Thymus (tissue), 11 donors: ENCODE measurements around the gene KIF5A. TPM values are rescaled to one million over a fixed set of nuclear protein-coding genes. Genes with fewer than 3 reads are reported as not detected.
"Not testable (repeated sequence)": the region's sequence is repeated elsewhere in the genome, so short reads cannot be mapped to it uniquely, and the experiment has no call there.

Experiments used
- DNase-seq, 9 donors: peaks; one replicate each; pipeline ENCODE4 v3.0.0-alpha.2; 2013; ENCODE audit warnings: low spot score in 9 of 9, low read depth in 6 of 9, missing footprints in 1 of 9
- H3K27ac ChIP-seq, 2 donors: one replicate each; pipeline ENCODE4 v1.5.1; 2013; ENCODE audit warnings: control low read depth in 1 of 2, low read depth in 1 of 2, low read length in 1 of 2, mild to moderate bottlenecking in 1 of 2, moderate library complexity in 1 of 2
- H3K27me3 ChIP-seq, 2 donors: one replicate each; pipeline ENCODE4 v1.5.1; 2013; ENCODE audit warnings: low read length in 1 of 2; ENCODE audit not compliant: control insufficient read depth in 2 of 2, insufficient read depth in 1 of 2
- H3K36me3 ChIP-seq, 2 donors: one replicate each; pipeline ENCODE4 v1.5.1; 2013; ENCODE audit warnings: low read length in 1 of 2, mild to moderate bottlenecking in 1 of 2, moderate library complexity in 1 of 2; ENCODE audit not compliant: control insufficient read depth in 2 of 2, insufficient read depth in 2 of 2
- H3K4me1 ChIP-seq, 2 donors: one replicate each; pipeline ENCODE4 v1.5.1; 2013; ENCODE audit warnings: low read length in 2 of 2; ENCODE audit not compliant: control insufficient read depth in 2 of 2, insufficient read depth in 2 of 2
- H3K4me3 ChIP-seq, 2 donors: one replicate each; pipeline ENCODE4 v1.5.1; 2013; ENCODE audit warnings: low read length in 2 of 2, control low read depth in 1 of 2, mild to moderate bottlenecking in 1 of 2
- H3K9me3 ChIP-seq, 2 donors: one replicate each; pipeline ENCODE4 v1.5.1; 2013; ENCODE audit warnings: low read length in 1 of 2, mild to moderate bottlenecking in 1 of 2; ENCODE audit not compliant: control insufficient read depth in 2 of 2, insufficient read depth in 1 of 2
- WGBS: extraction: QIAGEN DNeasy Blood & Tissue Kit; methylation state at CpG from one replicate; pipeline ENCODE4 v1.1.7; 2013; 5-methylcytosine and 5-hydroxymethylcytosine counted together
- polyA plus RNA-seq: library from polyadenylated mRNA; stranded (reverse); fragments of 200-250 nt; gene quantifications from one replicate; pipeline ENCODE4 v1.2.3, GENCODE V29; 2013
- total RNA-seq: library from RNA; stranded (reverse); fragments of 120-200 nt; gene quantifications from one replicate; pipeline ENCODE4 v1.2.4, GENCODE V29; 2013
- donor health status: healthy.

KIF5A gene
- total and polyA plus RNA-seq, 2 donors = 0.05 to 0.27 TPM

- Histone ChIP-seq H3K36me3 (peaks cover 75 to 85% of the 10 kb centered on the region in 2 donors), H3K4me1 (peaks cover 0 to 3% of the 10 kb centered on the region in 2 donors), H3K27me3 (no peaks in the 10 kb centered on the region), H3K9me3 (peaks cover 0 to 3% of the 10 kb centered on the region in 2 donors), H3K4me3 (no peak overlapping the region), H3K27ac (no peak overlapping the region)
- no peak for DNase-seq
- 96% methylated on average over 5 of the region's 5 CpGs for WGBS
Measured at GRCh38 chr12:57513266-57513665, 36.6 kb upstream of the KIF5A start.

GRCh38 chr12:57513677-57514076 lies 36.2 kb upstream of the KIF5A start:
- not testable (repeated sequence) for DNase-seq, H3K27ac ChIP-seq, H3K4me3 ChIP-seq, H3K27me3 ChIP-seq, H3K4me1 ChIP-seq, H3K9me3 ChIP-seq
- H3K36me3 ChIP-seq = peaks cover 76 to 87% of the 10 kb centered on the region in 2 donors
- WGBS = 98% methylated on average over 6 of the region's 6 CpGs

- not testable (repeated sequence) for H3K27ac ChIP-seq, H3K9me3 ChIP-seq, H3K4me3 ChIP-seq, H3K4me1 ChIP-seq, H3K27me3 ChIP-seq, DNase-seq
- WGBS = 98% methylated on average over 9 of the region's 9 CpGs
- H3K36me3 ChIP-seq = peaks cover 76 to 88% of the 10 kb centered on the region in 2 donors
Measured at GRCh38 chr12:57514246-57514645, 35.6 kb upstream of the KIF5A start.

GRCh38 chr12:57514720-57515407 lies 35.0 kb upstream of the KIF5A start:
- H3K27me3 ChIP-seq = no peaks in the 10 kb centered on the region
- no peak for DNase-seq
- 97% methylated on average over 9 of the region's 9 CpGs for WGBS
- peaks cover 75 to 84% of the 10 kb centered on the region in 2 donors for H3K36me3 ChIP-seq
- H3K27ac ChIP-seq = no peak overlapping the region
- H3K4me3 ChIP-seq = no peak overlapping the region
- peaks cover 0 to 3% of the 10 kb centered on the region in 2 donors for H3K9me3 ChIP-seq
- H3K4me1 ChIP-seq = peaks cover 10% of the 10 kb centered on the region in 2 donors

GRCh38 chr12:57515408-57515933 lies 34.4 kb upstream of the KIF5A start:
- H3K4me1 ChIP-seq = peaks cover 10% of the 10 kb centered on the region in 2 donors
- 98% methylated on average over 3 of the region's 3 CpGs for WGBS

GRCh38 chr12:57515934-57516541 lies 33.8 kb upstream of the KIF5A start:
- Histone ChIP-seq H3K27ac (no peak overlapping the region), H3K4me1 (peaks cover 10 to 13% of the 10 kb centered on the region in 2 donors), H3K36me3 (peaks cover 63 to 74% of the 10 kb centered on the region in 2 donors), H3K4me3 (no peak overlapping the region), H3K9me3 (peaks cover 0 to 3% of the 10 kb centered on the region in 2 donors), H3K27me3 (no peaks in the 10 kb centered on the region)
- 95% methylated on average over 11 of the region's 11 CpGs for WGBS
- DNase-seq = no peak

More at GRCh38 chr12:57515408-57515933, 34.4 kb upstream of the KIF5A start:
- DNase-seq = no peak
- Histone ChIP-seq H3K36me3 (peaks cover 69 to 77% of the 10 kb centered on the region in 2 donors), H3K4me3 (no peak overlapping the region), H3K27ac (no peak overlapping the region), H3K9me3 (peaks cover 0 to 3% of the 10 kb centered on the region in 2 donors), H3K27me3 (no peaks in the 10 kb centered on the region)

GRCh38 chr12:57516617-57517153 lies 33.2 kb upstream of the KIF5A start:
- H3K9me3 ChIP-seq = peaks cover 0 to 3% of the 10 kb centered on the region in 2 donors
- no peak for DNase-seq
- 96% methylated on average over 11 of the region's 11 CpGs for WGBS
- no peak overlapping the region for H3K27ac ChIP-seq
- H3K36me3 ChIP-seq = peaks cover 56 to 67% of the 10 kb centered on the region in 2 donors
- no peak overlapping the region for H3K4me3 ChIP-seq
- H3K4me1 ChIP-seq = peaks cover 16 to 20% of the 10 kb centered on the region in 2 donors
- H3K27me3 ChIP-seq = no peaks in the 10 kb centered on the region

GRCh38 chr12:57517187-57517586 lies 32.7 kb upstream of the KIF5A start:
- 98% methylated on average over 1 of the region's 1 CpG for WGBS
- no peak overlapping the region for H3K4me3 ChIP-seq

GRCh38 chr12:57517718-57518117 lies 32.1 kb upstream of the KIF5A start:
- peaks cover 16 to 27% of the 10 kb centered on the region in 2 donors for H3K4me1 ChIP-seq
- H3K9me3 ChIP-seq, H3K4me3 ChIP-seq, H3K27ac ChIP-seq, H3K27me3 ChIP-seq, DNase-seq: not testable (repeated sequence)
- H3K36me3 ChIP-seq = peaks cover 46 to 57% of the 10 kb centered on the region in 2 donors
- WGBS = 96% methylated on average over 10 of the region's 10 CpGs

More at GRCh38 chr12:57517187-57517586, 32.7 kb upstream of the KIF5A start:
- H3K36me3 ChIP-seq = peaks cover 51 to 62% of the 10 kb centered on the region in 2 donors
- DNase-seq = no peak
- H3K9me3 ChIP-seq = peaks cover 0 to 3% of the 10 kb centered on the region in 2 donors
- peaks cover 16 to 25% of the 10 kb centered on the region in 2 donors for H3K4me1 ChIP-seq
- no peaks in the 10 kb centered on the region for H3K27me3 ChIP-seq
- H3K27ac ChIP-seq = no peak overlapping the region
